Esophagus squamous epithelium (tissue), 4 donors: ENCODE data around the gene ARF3.
A peak's percentile ranks its signal among the peaks of the same experiment; 100 is the strongest.

Experiments
- CTCF ChIP-seq, 6 experiments: fragments of 450-650 bp in 4 of 6; fragments of 200-600 bp in 2 of 6; sonication (generic) in 2 of 6; IDR thresholded peaks; one replicate each; pipeline ENCODE4 v1.5.1; 2016 to 2019; ENCODE audit warnings: antibody characterized with exemption in 6 of 6, mild to moderate bottlenecking in 4 of 6, moderate library complexity in 4 of 6
- POLR2A ChIP-seq, 4 donors: fragments of 450-650 bp; IDR thresholded peaks; one replicate each; pipeline ENCODE4 v1.6.1; 2017; ENCODE audit warnings: antibody characterized with exemption in 4 of 4, mild to moderate bottlenecking in 4 of 4, moderate library complexity in 3 of 4

GRCh38 chr12:48934312-48934706 is 23.0 kb downstream of the ARF3 start:
- TF ChIP-seq CTCF (IDR thresholded peaks at IDR 0.05) (peak in 4 of 6 experiments; percentile 11 to 33 (median 17)), POLR2A (IDR thresholded peaks at IDR 0.05) (no peak)
